HepG2 (cell line): ENCODE measurements around the gene HECTD4. TPM values are rescaled to one million over a fixed set of nuclear protein-coding genes. Genes with fewer than 3 reads are reported as not detected.

Experiments
- ATAC-seq: fragments of 200-7000 bp; cut with Tn5 transposase; 3 replicates; pipeline ENCODE4 v1.9.1; 2020; ENCODE audit warnings: mild to moderate bottlenecking, moderate library complexity
- BruUV-seq: library from RNA; stranded (reverse); fragments of 400-500 nt; replicated peaks from 2 replicates; lab custom pipeline; 2021; lab: Mats Ljungman, UMichigan
- CTCF ChIA-PET: fragments of 300-600 bp; formaldehyde crosslinking; extraction: SDS; loops from one replicate; lab custom pipeline; 2021; ENCODE audit warnings: low total read pairs, inconsistent platforms, low intra/inter-chr PET ratio; lab: Yijun Ruan, JAX
- POLR2A ChIA-PET: fragments of 350-600 bp; sonication (Branson Sonifier 250); formaldehyde crosslinking; loops from one replicate; lab custom pipeline; 2020; ENCODE audit warnings: antibody characterized with exemption, inconsistent platforms; lab: Yijun Ruan, JAX
- DNase-seq: peaks from one replicate; pipeline ENCODE4 v3.0.0-alpha.2; 2015; ENCODE audit warnings: low spot score
- FAIRE-seq: peaks from 3 replicates; lab custom pipeline; 2011; peaks lifted over from hg19 to GRCh38; lab: Jason Lieb, UNC
- H2AFZ ChIP-seq: one replicate; pipeline ENCODE4 v1.6.1; 2011; ENCODE audit warnings: low read length, inconsistent platforms
- H3K27ac ChIP-seq: fragments of 300-600 bp; 3 replicates; pipeline ENCODE4 v1.8.0; 2011; ENCODE audit warnings: mixed run types, mild to moderate bottlenecking, mixed read lengths, low read length, inconsistent platforms; ENCODE audit not compliant: insufficient read depth; ENCODE audit errors: extremely low read length
- H3K27me3 ChIP-seq, 2 experiments: fragments of 200-600 bp in 1 of 2; 2 replicates in 1 of 2; 3 replicates in 1 of 2; pipeline versions ENCODE4 v1.6.0 to v1.8.0; 2011; ENCODE audit warnings: low read length in 2 of 2, mild to moderate bottlenecking in 2 of 2, moderate library complexity in 2 of 2, inconsistent platforms in 1 of 2; ENCODE audit not compliant: insufficient read depth in 2 of 2, control insufficient read depth in 1 of 2
- H3K36me3 ChIP-seq, 2 experiments: fragments of 200-600 bp in 1 of 2; replicated peaks in 1 of 2; 2 replicates in 1 of 2; 3 replicates in 1 of 2; pipeline versions ENCODE4 v1.5.1 to v1.8.0; 2011; ENCODE audit warnings: low read length in 2 of 2, inconsistent platforms in 1 of 2; ENCODE audit not compliant: insufficient read depth in 2 of 2, control insufficient read depth in 1 of 2
- H3K4me1 ChIP-seq: 2 replicates; pipeline ENCODE4 v1.5.1; 2012; ENCODE audit warnings: low read length, inconsistent platforms; ENCODE audit not compliant: insufficient read depth
- H3K4me2 ChIP-seq: 2 replicates; pipeline ENCODE4 v1.6.0; 2011; ENCODE audit warnings: low read depth, low read length, inconsistent platforms
- H3K4me3 ChIP-seq, 3 experiments: fragments of 200-600 bp in 1 of 3; sonication (generic), shearing (Covaris generic) in 1 of 3; replicated peaks in 1 of 3; 2 replicates each; pipeline ENCODE4 v1.5.1; 2011 to 2016; ENCODE audit warnings: low read length in 3 of 3, inconsistent platforms in 2 of 3, low read depth in 2 of 3, mild to moderate bottlenecking in 2 of 3, control low read depth in 1 of 3, mixed read lengths in 1 of 3; ENCODE audit not compliant: insufficient read depth in 1 of 3
- H3K79me2 ChIP-seq: one replicate; pipeline ENCODE4 v1.6.1; 2011; ENCODE audit warnings: low read length, inconsistent platforms; ENCODE audit not compliant: insufficient read depth
- H3K9ac ChIP-seq: 2 replicates; pipeline ENCODE4 v1.6.0; 2011; ENCODE audit warnings: mild to moderate bottlenecking, low read depth, low read length, inconsistent platforms; ENCODE audit not compliant: insufficient read depth
- H3K9me3 ChIP-seq: 2 replicates; pipeline ENCODE4 v1.5.1; 2012; ENCODE audit warnings: mild to moderate bottlenecking, low read length
- H4K20me1 ChIP-seq: 2 replicates; pipeline ENCODE4 v1.6.0; 2011; ENCODE audit warnings: inconsistent platforms, mild to moderate bottlenecking, low read length, moderate library complexity; ENCODE audit not compliant: insufficient read depth
- JUNB ChIP-seq: sonication (generic); formaldehyde crosslinking; IDR thresholded peaks from 2 replicates; pipeline ENCODE4 v1.8.0; 2022; ENCODE audit warnings: missing genetic modification reagents, mild to moderate bottlenecking, borderline replicate concordance
- PAX8 ChIP-seq: sonication (generic); formaldehyde crosslinking; IDR thresholded peaks from 2 replicates; pipeline ENCODE4 v1.8.0; 2022; ENCODE audit warnings: mild to moderate bottlenecking, missing genetic modification reagents, borderline replicate concordance
- RXRA ChIP-seq: sonication (generic); formaldehyde crosslinking; IDR thresholded peaks from 2 replicates; pipeline ENCODE4 v1.5.1; 2020; ENCODE audit warnings: missing genetic modification reagents
- TBX2 ChIP-seq: sonication (generic); formaldehyde crosslinking; IDR thresholded peaks from 2 replicates; pipeline ENCODE4 v1.5.0; 2020; ENCODE audit warnings: missing genetic modification reagents, mild to moderate bottlenecking, borderline replicate concordance
- ZNF574 ChIP-seq: sonication (generic); formaldehyde crosslinking; IDR thresholded peaks from 2 replicates; pipeline ENCODE4 v1.4.0; 2020; ENCODE audit warnings: missing genetic modification reagents
- WGBS: methylation state at CpG from one replicate; pipeline ENCODE4 v1.1.6; 2017; ENCODE audit warnings: low lambda C conversion rate; 5-methylcytosine and 5-hydroxymethylcytosine counted together
- in situ Hi-C: cut with HindIII; loops from 2 replicates; pipeline ENCODE4 v1.10.0; 2017; ENCODE audit warnings: low pct_unique_long_range_greater_than_20kb; ENCODE audit not compliant: extremely low pct_ligation_motif_present
- intact Hi-C: fragments of 100-400 bp; cut with micrococcal nuclease; formaldehyde crosslinking; loops from one replicate; pipeline ENCODE4 v1.10.0; 2022; ENCODE audit not compliant: unreplicated experiment
- polyA plus RNA-seq, 8 experiments: library from polyadenylated mRNA; depleted of rRNA in 3 of 8; stranded (reverse) in 7 of 8; unstranded in 1 of 8; fragments of >200 nt; fragmentation: Illumina TruSeq in 4 of 8; extraction: Trizol in 4 of 8; gene quantifications; 2 replicates each; pipeline versions ENCODE4 v1.2.1 to v1.2.3, GENCODE V29; 2011 to 2016; ENCODE audit warnings: low read depth in 4 of 8, missing spikeins in 1 of 8, mixed read lengths in 1 of 8; ENCODE audit not compliant: insufficient read depth in 1 of 8
- total RNA-seq, 5 experiments: library from RNA; depleted of rRNA; stranded (reverse); fragments of >200 nt; fragmentation: Illumina TruSeq; extraction: Trizol; gene quantifications; 2 replicates each; pipeline ENCODE4 v1.2.3, GENCODE V29; 2016; ENCODE audit warnings: low read depth in 1 of 5

Gene HECTD4
- total and polyA plus RNA-seq, 2 of the 13 experiments (the other 11 are each of a cell fraction or from before 2014, with no cell fraction given), result 9.0 to 11.4 TPM

- TF ChIP-seq ZNF574 (CRISPR knock-in tag), result no peak
- TF ChIP-seq RXRA (CRISPR knock-in tag), result no peak
- TF ChIP-seq PAX8 (CRISPR knock-in tag), result no peak
These were observed 85.0 kb downstream of the HECTD4 start (continued) for GRCh38 chr12:112297188-112297587.

- H4K20me1 ChIP-seq, result no peaks in the 10 kb centered on the region
- TF ChIP-seq TBX2 (CRISPR knock-in tag) (no peak), JUNB (CRISPR knock-in tag) (0 out of 2 replicates have a peak, but pooled peaks have one; percentile 24)
- intact Hi-C loops, result no loop called here
- H3K36me3 ChIP-seq, result peaks cover 4 to 10% of the 10 kb centered on the region in 2 experiments; a peak in 2 of 5 replicates
- H3K4me2 ChIP-seq, result no peak overlapping the region
- no peak for ATAC-seq
- no peaks in the 10 kb centered on the region for H3K79me2 ChIP-seq
- in situ Hi-C loops, result no loop called here
- H3K9ac ChIP-seq, result no peak overlapping the region
- H3K27me3 ChIP-seq, result no peaks in the 10 kb centered on the region
- FAIRE-seq, result no peak
- WGBS, result 95% methylated on average over 3 of the region's 3 CpGs
- peaks cover 18% of the 10 kb centered on the region for H3K4me1 ChIP-seq
- H3K9me3 ChIP-seq, result no peaks in the 10 kb centered on the region
- no peak overlapping the region for H3K27ac ChIP-seq
- POLR2A ChIA-PET, result interaction anchor here (1.4 kb wide), 1 partner anchor 10 kb away, joined by 3 read pairs; no protein-coding TSS in a partner anchor
- DNase-seq, result no peak
- H2AFZ ChIP-seq, result no peak overlapping the region
- no TSS peak for BruUV-seq
- no peak overlapping the region for H3K4me3 ChIP-seq
- CTCF ChIA-PET, result no interaction called here
These were observed 86.0 kb downstream of the HECTD4 start for GRCh38 chr12:112296183-112296582.
